ENCODE measurements around the gene DRAP1.
"Not testable (repeated sequence)": the region's sequence is repeated elsewhere in the genome, so short reads cannot be mapped to it uniquely, and the experiment has no call there.

DRAP1 gene

DNA sequence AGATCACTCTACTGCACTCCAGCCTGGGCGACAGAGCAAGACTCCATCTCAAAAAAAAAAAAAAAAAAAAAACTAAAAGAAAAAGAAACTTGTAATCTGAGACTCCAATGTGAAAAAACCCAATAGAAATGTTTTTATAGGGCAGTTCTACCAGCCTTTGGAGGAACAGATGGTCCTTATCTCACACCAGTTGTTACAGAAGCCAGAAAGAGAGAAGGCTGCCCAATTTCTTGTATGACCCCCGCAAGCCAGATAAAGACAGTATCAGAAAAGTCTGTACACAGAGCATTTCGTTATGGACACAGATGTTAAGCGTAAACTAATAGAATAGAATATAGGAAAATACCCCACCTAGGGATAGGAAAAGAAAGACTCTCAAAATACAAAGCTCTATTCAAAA is 14.8 kb downstream of the DRAP1 start:
- no peak for DNase-seq

DNA sequence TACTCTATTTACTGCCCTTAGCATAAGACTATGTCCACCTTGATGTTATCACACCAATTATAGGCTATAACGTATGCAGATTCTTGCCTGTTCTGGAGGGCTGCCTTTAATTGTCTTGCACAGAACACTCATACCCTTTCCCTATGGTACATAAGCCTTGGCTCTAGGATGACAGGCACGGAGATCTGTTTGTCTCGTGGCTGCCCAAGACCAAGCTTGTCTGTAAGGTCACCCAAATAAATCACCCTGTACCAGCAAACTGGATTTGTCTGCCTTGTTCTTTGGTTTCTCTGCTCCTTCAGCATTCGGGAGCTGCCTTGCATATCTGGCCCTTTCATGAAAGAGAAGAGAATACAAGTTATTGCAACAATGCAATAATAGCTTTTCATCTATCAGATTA is 18.5 kb downstream of the DRAP1 start:
- no peak for DNase-seq

DNA sequence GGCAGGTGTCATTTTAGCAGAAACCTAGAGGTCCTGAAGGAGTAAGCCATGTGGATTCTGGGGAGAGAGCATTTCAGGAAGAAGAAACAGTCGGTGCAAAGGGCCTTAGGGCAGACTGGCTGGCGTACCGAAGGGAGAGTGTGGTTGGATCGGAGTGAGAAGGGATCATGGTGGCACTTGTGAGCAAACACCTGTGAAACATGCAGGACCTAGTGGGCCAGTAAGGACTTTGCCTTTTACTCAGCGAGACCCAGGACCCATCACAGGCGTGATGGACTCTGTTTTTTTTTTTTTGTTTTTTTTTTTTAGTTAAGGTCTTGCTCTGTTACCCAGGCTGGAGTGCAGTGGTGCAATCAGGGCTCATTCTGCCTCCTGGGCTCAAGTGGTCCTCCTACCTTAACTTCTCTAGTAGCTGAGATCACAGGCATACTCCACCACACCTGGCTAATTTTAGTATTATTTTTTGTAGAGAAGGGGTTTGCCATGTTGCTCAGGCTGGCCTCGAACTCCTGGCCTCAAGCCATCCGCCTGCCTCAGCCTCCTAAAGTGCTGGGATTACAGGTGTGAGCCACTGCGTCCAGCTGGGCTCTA is 22.6 kb downstream of the DRAP1 start:
- DNase-seq, result no peak

DNA sequence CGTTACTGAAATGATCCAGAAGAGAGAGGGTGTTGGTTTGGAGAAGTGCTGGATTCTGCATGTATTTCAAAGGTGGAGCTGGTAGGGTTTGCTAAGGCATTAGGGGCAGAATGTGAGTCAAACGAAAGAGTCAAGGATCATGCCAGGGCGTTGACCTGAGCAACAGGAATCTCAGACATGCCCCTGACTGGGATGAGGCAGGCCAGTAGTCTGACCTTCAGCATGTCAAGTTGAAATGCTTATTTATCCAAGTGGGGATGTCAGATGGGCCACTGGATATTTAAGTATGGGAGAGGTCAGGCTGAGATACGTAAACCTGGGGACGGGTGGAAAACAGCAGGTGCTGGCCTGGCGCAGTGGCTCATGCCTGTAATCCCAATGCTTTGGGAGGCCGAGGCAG is 23.3 kb downstream of the DRAP1 start:
- DNase-seq, result no peak

DNA sequence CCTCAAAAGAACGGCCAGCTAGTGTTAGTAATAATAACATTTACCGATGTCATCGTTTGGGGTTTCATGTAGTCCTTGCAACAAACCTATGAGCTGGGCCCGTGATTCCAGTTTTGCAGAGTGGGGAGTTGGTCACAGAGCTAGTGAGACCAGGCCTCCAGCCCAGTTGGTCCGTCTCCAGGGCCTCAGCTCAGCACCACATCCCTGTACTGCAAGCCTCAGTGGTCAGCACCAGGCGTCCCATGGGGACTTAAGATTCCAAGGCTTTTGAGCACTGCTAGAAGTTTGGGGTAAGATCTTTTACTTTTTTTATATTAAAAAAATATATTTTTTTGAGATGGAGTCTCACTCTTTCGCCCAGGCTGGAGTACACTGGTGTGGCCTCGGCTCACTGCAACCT is 25.0 kb downstream of the DRAP1 start:
- no peak for DNase-seq

DNA sequence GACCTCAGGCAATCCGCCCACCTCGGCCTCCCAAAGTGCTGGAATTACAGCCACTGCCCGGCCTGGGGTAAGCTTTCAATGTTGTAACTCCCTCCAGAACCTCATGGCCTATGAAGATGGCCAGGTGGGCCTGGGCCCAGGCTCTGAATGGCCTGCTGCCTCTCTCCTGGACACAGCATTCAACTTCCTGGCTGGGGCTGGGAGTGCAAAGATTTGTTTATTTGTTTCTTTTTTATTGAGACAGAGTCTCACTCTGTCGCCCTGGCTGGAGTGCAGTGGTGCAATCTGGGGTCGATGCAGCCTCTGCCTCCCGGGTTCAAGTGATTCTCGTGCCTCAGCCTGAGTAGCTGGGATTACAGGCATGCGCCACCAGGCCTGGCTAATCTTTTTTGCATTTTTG is 25.5 kb downstream of the DRAP1 start:
- no peak for DNase-seq

DNA sequence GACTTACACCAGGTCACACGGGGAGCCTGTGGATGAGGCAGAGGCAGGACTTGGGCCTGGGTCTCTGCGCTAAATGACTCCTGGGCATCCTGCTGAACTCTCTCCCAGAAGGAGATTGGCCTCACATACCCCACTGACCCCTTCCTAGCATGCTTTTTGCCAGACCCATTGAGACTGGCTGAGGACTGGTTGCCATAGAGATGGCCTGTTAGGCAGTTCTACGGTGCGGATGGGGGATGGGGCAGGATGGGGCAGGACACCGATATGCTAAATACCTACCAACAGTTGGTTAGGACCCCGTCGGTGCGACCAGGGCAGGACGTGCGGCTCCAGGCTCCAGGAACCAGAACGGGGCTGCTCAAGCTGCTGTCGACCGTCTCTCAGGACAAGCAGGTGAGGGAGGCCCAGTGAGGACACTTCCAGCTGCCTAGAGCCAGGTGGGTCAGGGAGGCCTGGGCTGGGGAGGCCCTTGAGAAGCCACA is 26.2 kb downstream of the DRAP1 start, which contains the start of gene TSGA10IP:
TSS of gene TSGA10IP (plus strand) at position 51 of the 482 bp plus-strand sequence. CDS start at position 247, 196 bp downstream.
- no peak for DNase-seq

DNA sequence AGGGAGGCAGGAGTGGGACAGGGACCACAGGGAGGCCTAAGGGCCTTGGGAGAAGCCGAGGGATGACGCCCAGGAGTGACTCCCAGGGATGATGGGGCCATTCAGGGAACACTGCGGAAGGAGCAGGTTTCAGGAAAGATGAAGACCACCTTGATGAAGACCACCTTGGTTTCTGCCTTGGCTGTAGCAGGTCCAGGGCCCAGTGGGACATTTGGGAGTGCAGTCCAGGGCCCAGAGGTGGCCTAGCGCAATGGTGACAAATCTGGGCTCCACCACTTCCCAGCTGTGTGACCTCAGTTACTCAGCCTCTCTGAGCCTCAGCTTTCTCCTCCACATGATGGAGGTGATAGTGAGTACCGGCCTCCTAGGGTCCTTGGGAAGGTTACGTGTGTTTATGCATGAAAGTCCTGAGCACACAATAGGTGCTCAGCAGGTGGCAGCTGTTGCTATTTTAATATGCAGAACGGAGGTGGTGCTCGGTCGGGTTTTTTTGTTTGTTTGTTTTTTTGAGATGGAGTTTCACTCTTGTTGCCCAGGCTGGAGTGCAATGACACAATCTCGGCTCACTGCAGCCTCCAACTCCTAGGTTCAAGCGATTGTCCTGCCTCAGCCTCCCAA is 26.8 kb downstream of the DRAP1 start:
- no peak for DNase-seq

DNA sequence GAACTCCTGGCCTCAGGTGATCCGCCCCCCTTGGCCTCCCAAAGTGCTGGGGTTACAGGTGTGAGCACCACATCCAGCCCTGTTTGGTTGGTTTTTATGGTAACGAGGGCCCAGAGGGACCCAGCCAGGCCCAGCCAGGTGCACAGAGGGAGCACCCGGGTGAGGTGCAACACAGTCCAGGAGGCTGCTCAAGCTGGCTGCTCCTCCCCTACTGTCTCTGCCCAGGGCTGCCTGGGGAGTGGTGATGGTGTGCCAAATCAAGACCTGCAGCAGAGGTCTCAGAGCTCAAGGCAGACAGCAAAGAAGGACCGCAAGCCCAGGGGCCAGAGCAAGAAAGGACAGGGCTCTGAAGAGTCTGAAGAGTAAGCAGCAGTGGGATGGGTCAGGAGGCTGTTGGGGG is 27.4 kb downstream of the DRAP1 start:
- no peak for DNase-seq

DNA sequence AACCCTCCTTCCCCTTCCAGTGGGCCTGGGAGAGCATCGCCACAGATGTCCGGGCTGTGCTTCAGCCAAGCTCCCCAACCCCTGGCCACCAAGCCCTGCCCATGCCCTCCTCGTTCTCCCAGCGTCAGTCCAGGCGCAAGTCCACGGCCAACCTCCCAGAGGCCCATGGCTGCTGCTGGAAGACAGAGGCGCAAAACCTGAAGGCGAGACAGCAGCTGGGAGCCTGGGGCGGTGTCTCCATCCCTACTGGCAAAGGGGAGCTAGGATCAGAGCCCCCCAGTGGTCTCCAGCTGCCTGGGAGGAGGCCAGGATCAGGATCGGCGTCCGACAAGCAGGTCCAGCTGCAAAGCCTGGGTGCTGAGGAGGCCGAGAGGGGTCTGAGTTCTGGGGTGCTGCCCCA is 27.9 kb downstream of the DRAP1 start:
- no peak for DNase-seq

DNA sequence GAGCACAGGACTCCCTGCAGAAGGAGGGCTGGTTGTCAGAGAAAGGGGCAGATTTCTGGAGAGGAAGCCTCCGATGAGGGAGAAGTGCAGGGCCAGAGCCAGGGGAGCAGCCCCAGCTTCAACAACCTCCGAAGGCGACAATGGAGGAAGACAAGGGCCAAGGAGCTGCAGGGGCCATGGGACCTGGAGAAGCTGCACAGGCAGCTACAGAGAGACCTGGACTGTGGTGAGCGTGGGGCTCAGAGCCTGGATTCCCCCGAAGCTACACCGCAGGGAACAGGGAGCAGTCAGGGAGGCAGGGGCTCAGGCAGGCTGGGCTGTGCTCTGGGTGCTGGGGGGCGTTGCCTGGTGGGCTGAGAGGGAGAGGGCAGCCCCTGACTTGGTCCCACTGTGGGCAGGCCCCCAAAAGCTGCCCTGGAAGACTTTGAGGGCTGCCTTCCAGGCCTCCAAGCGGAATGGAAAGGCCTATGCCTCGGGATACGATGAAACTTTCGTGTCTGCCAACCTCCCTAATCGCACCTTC is 28.4 kb downstream of the DRAP1 start:
- no peak for DNase-seq

DNA sequence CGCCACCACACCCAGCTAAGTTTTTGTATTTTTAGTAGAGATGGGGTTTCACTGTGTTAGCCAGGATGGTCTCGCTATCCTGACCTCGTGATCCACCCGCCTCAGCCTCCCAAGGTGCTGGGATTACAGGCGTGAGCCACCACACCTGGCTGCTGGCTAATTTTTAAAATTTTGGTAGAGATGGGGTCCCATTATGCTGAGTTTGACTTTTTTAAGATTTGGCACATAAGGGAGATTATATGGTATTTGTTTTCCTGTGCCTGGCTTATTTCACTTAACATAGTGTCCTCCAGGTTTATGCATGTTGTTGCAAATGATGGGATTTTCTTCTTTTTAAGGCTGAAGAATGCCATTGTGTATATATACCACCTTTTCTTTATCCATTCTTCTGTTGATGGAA is 31.5 kb downstream of the DRAP1 start:
- DNase-seq, result not testable (repeated sequence)

DNA sequence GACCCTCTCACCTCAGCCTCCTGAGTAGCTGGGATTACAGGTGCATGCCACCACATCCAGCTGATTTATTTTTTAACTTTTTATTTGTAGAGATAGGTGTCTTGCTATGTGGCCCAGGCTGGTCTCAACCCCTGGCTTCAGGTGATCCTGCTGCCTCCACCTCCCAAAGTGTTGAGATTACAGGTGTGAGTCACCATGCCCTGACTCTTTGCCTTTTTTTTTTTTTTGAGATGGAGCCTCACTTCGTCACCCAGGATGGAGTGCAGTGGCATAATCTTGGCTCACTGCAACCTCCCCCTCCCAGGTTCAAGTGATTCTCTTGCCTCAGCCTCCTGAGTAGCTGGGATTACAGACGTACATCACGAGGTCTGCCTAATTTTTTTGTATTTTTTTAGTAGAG is 32.4 kb downstream of the DRAP1 start:
- not testable (repeated sequence) for DNase-seq

DNA sequence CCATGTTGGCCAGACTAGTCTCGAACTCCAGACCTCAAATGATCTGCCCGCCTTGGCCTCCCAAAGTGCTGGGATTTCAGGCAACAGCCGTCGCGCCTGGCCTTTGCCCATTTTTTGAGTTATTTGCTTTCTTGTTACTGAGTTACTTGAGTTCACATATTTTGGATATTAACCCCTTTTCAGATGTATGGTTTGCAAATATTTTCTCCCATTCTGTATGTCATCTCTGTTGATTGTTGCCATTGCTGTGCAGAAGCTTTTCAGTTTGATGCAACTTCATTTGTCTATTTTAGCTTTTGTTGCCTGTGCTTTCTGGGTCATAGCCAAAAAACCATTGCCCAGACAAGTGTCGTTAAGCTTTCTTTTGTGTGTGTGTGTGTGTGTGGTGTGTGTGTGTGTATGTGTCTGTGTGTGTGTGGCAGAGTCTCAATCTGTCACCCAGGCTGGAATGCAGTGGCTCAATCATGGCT is 32.9 kb downstream of the DRAP1 start:
- DNase-seq, result no peak

DNA sequence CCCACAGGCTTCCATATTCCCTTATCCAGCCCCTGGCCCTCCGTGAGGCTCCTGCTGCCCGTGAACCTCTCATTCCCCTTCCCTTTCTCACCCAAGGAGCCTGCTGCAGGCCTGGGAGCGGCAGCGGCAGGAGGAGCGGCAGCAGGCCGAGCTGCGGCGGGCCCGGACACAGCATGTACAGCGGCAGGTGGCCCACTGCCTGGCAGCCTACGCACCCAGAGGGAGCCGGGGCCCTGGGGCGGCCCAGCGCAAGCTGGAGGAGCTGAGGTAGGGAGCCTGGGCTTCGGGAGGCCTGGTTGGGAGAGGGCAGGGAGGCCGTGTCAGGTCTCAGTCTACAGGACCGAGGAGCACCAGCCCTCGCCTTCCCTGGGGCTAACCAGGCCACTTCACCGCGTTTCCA is 34.2 kb downstream of the DRAP1 start:
- DNase-seq, result no peak

DNA sequence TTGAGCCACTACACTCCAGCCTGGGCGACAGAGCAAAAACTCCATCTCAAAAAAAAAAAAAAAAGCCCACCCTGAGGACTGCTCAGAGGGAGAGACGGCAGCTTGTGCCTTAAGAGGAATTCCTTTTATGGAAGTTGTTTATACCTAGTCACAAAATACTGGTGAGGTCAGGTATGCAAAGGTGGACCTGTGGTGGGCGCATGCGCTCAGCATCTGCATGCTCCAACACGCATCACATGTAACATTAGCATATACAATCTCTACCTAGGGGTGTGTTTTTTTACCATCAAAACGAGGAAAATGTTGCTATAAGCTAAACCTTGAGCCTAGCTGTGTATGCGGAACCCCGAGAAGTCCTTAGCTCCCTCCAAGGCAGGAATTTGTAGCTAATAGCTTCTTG is 35.5 kb downstream of the DRAP1 start:
- no peak for DNase-seq

DNA sequence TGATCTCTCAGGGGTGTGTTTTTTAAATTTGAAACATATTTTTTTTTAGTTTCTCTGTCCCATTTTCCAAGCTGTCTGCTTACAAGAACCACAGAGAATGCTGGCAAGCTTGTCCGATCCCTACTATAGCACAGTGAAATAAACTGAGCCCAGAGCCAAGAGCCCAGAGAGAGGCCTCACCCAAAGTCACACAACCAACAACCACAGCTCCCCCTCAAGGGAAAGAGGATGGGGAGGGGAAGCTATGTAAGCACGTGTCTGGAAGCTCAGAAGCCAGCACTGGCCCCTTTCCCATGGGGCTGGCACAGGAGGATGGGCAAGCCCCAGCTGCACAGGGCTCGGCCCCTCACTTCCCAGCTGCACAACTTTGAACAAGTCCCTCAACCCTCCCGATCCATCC is 39.1 kb downstream of the DRAP1 start:
- peak; percentile 8 for DNase-seq

DNA sequence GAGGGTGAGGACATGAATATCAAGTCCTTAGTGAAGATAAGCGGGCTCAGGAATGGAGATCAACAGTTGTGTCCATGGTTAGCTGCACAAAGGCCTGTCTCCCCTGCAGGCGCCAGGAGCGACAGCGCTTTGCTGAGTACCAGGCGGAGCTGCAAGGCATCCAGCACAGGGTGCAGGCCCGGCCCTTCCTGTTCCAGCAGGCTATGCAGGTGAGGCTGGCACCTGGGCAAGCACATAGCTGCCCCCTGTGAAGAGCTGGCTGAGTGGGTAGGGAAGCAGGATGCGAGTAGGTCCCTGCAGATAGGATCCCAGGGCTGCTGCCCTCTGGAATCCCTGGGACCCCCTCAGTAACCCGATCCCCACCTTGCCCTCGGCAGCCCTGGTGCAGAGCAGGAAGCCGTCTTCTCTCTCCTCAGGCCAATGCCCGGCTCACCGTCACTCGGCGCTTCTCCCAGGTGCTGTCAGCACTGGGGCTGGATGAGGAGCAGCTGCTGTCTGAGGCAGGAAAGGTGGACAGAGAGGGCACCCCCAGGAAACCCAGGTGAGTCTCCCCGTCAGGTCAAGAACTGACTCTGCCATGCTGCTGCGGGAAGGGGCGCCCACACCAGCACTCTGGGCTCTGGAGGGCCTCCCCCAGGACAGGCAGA is 39.7 kb downstream of the DRAP1 start:
- peak; percentile 11 for DNase-seq

DNA sequence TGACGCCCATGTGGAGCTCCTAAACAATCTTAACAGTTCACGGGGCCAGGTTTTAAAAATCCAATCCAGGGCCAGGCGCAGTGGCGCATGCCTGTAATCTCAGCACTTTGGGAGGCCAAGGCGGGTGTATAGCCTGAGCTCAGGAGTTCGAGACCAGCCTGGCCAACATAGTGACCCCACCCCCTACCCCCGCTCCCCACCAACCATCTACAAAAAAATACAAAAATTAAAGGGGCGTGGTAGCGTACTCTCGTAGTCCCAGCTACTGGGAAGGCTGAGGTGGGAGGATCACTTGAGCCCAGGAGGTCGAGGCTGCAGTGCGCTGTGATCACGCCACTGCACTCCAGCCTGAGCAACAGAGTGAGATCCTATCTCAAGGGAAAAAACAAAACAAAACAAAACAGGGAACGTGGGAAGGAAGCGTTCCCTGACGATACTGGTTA is 41.6 kb downstream of the DRAP1 start:
- DNase-seq, result no peak

DNA sequence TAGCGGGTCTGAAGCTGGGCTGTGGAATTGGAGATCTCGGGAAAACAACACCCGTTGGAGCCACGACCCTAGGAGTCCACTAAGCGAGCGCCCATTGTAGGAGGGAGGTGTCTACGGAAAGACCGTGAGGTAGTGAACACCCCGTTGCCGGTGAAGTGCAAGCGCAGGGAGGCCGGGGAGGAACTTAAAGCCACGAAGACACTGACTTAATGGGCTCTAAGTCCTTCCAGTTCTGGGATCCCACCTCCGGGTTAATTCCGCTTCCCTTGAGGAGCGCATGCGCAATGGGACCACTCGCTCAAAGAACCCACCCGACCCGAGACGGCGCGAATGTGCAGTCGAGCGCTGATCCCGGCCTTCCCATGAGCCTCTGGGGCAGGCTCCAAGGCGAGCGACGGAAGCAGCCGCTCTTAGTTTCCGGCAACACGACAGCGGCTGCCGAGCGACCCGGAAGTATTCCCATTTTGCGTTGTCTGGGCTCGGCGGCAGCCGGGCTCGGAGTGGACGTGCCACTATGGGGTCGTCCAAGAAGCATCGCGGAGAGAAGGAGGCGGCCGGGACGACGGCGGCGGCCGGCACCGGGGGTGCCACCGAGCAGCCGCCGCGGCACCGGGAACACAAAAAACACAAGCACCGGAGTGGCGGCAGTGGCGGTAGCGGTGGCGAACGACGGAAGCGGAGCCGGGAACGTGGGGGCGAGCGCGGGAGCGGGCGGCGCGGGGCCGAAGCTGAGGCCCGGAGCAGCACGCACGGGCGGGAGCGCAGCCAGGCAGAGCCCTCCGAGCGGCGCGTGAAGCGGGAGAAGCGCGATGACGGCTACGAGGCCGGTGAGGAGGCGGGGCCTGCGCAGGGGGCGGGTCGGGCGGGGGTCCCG is 42.3 kb downstream of the DRAP1 start, which contains the start of gene SART1:
TSS of gene SART1 (plus strand) at position 468 of the 874 bp plus-strand sequence. CDS start at position 515, 47 bp downstream.
- DNase-seq, result peak; percentile 99

DNA sequence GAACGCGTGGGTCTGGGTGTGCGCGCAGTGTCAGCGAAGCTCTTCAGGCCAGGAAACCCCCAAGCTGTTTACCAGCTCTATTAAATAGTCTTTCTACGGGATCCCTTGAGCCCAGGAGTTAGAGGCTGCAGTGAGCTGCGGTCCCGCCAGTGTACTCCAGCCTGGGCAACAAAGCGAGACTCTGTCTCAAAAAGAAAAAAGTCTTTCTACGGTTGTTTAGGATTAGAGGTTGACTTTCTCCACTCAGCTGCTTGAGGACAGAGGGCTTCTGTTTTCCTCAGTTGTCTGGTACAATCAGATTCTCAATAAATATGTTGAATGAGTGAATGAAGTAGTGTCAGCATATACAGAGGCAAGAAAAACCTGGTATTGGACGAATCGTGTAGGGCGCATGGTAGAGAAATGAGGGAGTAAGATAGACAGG is 42.9 kb downstream of the DRAP1 start:
- DNase-seq, result peak; percentile 1

DNA sequence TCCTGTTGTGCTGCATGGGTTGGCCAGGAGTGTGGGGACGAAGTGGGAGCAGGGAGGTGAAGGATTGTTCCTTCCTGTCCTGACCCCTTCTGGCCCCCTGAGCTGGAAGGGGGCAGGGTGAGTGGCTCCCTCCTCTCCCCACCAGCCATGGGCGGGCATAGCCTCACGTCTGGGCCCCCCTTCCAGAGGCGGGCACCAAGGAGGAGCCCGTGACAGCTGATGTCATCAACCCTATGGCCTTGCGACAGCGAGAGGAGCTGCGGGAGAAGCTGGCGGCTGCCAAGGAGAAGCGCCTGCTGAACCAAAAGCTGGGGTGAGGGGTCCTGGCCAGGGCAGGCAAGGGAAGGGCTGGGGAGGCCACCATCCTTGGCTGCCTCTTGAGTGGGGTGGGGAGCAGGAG is 45.7 kb downstream of the DRAP1 start:
- no peak for DNase-seq
